ENCODE data around the gene SERGEF. TPM values are rescaled to one million over a fixed set of nuclear protein-coding genes. Genes with fewer than 3 reads are reported as not detected.

SERGEF gene
- total and polyA plus RNA-seq, 2 of the 13 experiments (the other 11 are each of a cell fraction or from before 2014, with no cell fraction given): 54.5 to 114 TPM

DNA sequence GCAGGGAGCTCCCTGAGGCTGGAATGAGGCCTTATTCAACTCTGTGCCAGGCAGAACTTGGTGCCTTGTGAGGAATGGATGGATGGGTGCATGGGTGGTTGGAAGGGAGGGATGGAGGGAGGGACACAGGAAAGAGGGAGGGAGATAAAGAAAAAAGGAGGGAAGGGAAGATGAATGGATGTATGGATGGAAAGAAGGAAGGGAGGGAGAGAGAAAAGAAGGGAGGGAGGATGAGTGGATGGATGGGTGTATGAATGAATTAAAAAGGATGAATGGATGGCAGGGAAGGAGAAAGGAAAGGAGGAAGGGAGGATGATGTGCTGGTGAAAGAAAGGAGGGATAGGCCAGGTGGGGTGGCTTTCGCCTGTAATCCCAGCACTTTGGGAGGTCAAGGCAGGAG, 243.6 kb downstream of the SERGEF start:
- ATAC-seq (no peak), DNase-seq (ENCODE audit: low spot score) (no peak), FAIRE-seq (no peak)
- TF ChIP-seq GABPA (IDR thresholded peaks at IDR 0.05; ENCODE audit: low read depth, low read length) (no peak), GABPA (CRISPR knock-in tag; IDR thresholded peaks at IDR 0.05; ENCODE audit: low read depth) (no peak), ZNF496 (CRISPR knock-in tag; IDR thresholded peaks at IDR 0.05; ENCODE audit: insufficient replicate concordance) (no peak), ZNF605 (CRISPR knock-in tag; IDR thresholded peaks at IDR 0.05) (no peak), ZFY (CRISPR knock-in tag; IDR thresholded peaks at IDR 0.05) (no peak), ISX (CRISPR knock-in tag; conservative IDR thresholded peaks at IDR 0.05) (no peak), ZNF564 (CRISPR knock-in tag; IDR thresholded peaks at IDR 0.05) (no peak), ARID2 (CRISPR knock-in tag; IDR thresholded peaks at IDR 0.05; ENCODE audit: borderline replicate concordance) (no peak), MAFF (IDR thresholded peaks at IDR 0.05; ENCODE audit: low read depth, low read length) (no peak), CENPX (CRISPR knock-in tag; IDR thresholded peaks at IDR 0.05) (no peak), ZNF235 (CRISPR knock-in tag; IDR thresholded peaks at IDR 0.05; ENCODE audit: borderline replicate concordance) (no peak), CCAR2 (optimal IDR thresholded peaks at IDR 0.05; ENCODE audit: low read depth, low read length) (no peak)
- TF ChIP-seq, protein P1, sequence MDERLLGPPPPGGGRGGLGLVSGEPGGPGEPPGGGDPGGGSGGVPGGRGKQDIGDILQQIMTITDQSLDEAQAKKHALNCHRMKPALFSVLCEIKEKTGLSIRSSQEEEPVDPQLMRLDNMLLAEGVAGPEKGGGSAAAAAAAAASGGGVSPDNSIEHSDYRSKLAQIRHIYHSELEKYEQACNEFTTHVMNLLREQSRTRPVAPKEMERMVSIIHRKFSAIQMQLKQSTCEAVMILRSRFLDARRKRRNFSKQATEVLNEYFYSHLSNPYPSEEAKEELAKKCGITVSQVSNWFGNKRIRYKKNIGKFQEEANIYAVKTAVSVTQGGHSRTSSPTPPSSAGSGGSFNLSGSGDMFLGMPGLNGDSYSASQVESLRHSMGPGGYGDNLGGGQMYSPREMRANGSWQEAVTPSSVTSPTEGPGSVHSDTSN (CRISPR knock-in tag; IDR thresholded peaks at IDR 0.05): no peak
- TF ChIP-seq, protein P2, sequence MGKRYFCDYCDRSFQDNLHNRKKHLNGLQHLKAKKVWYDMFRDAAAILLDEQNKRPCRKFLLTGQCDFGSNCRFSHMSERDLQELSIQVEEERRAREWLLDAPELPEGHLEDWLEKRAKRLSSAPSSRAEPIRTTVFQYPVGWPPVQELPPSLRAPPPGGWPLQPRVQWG (CRISPR knock-in tag; IDR thresholded peaks at IDR 0.05; ENCODE audit: borderline replicate concordance, low read depth): no peak
- TF ChIP-seq, protein P3, sequence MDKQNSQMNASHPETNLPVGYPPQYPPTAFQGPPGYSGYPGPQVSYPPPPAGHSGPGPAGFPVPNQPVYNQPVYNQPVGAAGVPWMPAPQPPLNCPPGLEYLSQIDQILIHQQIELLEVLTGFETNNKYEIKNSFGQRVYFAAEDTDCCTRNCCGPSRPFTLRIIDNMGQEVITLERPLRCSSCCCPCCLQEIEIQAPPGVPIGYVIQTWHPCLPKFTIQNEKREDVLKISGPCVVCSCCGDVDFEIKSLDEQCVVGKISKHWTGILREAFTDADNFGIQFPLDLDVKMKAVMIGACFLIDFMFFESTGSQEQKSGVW (CRISPR knock-in tag; IDR thresholded peaks at IDR 0.05; ENCODE audit: borderline replicate concordance): no peak
- TF ChIP-seq, protein P4, sequence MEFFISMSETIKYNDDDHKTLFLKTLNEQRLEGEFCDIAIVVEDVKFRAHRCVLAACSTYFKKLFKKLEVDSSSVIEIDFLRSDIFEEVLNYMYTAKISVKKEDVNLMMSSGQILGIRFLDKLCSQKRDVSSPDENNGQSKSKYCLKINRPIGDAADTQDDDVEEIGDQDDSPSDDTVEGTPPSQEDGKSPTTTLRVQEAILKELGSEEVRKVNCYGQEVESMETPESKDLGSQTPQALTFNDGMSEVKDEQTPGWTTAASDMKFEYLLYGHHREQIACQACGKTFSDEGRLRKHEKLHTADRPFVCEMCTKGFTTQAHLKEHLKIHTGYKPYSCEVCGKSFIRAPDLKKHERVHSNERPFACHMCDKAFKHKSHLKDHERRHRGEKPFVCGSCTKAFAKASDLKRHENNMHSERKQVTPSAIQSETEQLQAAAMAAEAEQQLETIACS (CRISPR knock-in tag; IDR thresholded peaks at IDR 0.05): no peak
- H3K4me3 ChIP-seq (replicated peaks in 1 of 3; ENCODE audit: insufficient read depth in 1 of 3, low read depth in 2 of 3, low read length in 3 of 3): no peak overlapping the region
- no peaks in the 10 kb centered on the region for H3K79me2 ChIP-seq (ENCODE audit: insufficient read depth, low read length)
- no peaks in the 10 kb centered on the region for H3K9me3 ChIP-seq (ENCODE audit: low read length)
- no peaks in the 10 kb centered on the region for H3K36me3 ChIP-seq (replicated peaks in 1 of 2; ENCODE audit: control insufficient read depth in 1 of 2, insufficient read depth in 2 of 2, low read length in 2 of 2)
- H3K9ac ChIP-seq (ENCODE audit: insufficient read depth, low read depth, low read length): no peak overlapping the region
- in situ Hi-C loops (cut with HindIII; ENCODE audit: extremely low pct_ligation_motif_present, low pct_unique_long_range_greater_than_20kb): no loop called here
- no peaks in the 10 kb centered on the region for H4K20me1 ChIP-seq (ENCODE audit: insufficient read depth, low read length)
- intact Hi-C loops (cut with micrococcal nuclease; ENCODE audit: unreplicated experiment): loop anchor here (10.0 kb wide), 1 partner anchor 336 kb away; the partner anchor contains the start of gene SAAL1
- H3K4me1 ChIP-seq (ENCODE audit: insufficient read depth, low read length): peaks cover 38% of the 10 kb centered on the region
- no peak overlapping the region for H3K27ac ChIP-seq (ENCODE audit: extremely low read length, insufficient read depth, low read length)
- ChIA-PET POLR2A (no interaction called here), CTCF (ENCODE audit: low intra/inter-chr PET ratio, low total read pairs) (interaction anchor here (0.8 kb wide), 1 partner anchor 39 kb away, joined by 3 read pairs; no protein-coding TSS in a partner anchor)
- no peak overlapping the region for H3K4me2 ChIP-seq (ENCODE audit: low read depth, low read length)
- no TSS peak for BruUV-seq (replicated peaks)
- H3K27me3 ChIP-seq (ENCODE audit: control insufficient read depth in 1 of 2, insufficient read depth in 2 of 2, low read length in 2 of 2): peaks cover 0 to 4% of the 10 kb centered on the region in 2 experiments; a peak in 2 of 5 replicates
- no peak overlapping the region for H2AFZ ChIP-seq (ENCODE audit: low read length)
- 97% methylated on average over 1 of the region's 1 CpG for WGBS (ENCODE audit: low lambda C conversion rate)
